Neural cell (in vitro differentiated cells): ENCODE results near the gene KDM4B. TPM values are rescaled to one million over a fixed set of nuclear protein-coding genes. Genes with fewer than 3 reads are reported as not detected.
A peak's percentile ranks its signal among the peaks of the same experiment; 100 is the strongest.

Experiments
- H2AFZ ChIP-seq: fragments of 200-600, 300-800 bp; sonication (generic), shearing (Covaris generic); 2 replicates; pipeline ENCODE4 v1.6.0; 2014; ENCODE audit warnings: low read depth, mild to moderate bottlenecking, antibody characterized with exemption, low read length, moderate library complexity
- H3F3A ChIP-seq: fragments of 200-600 bp; shearing (Covaris generic); 2 replicates; pipeline ENCODE4 v1.6.1; 2016; ENCODE audit warnings: mild to moderate bottlenecking, moderate library complexity, mixed read lengths, antibody characterized with exemption, low read length; ENCODE audit not compliant: insufficient read depth, poor library complexity, severe bottlenecking
- H3K27ac ChIP-seq: fragments of 200-600, 300-800 bp; sonication (generic), shearing (Covaris generic); 2 replicates; pipeline ENCODE4 v1.5.1; 2014; ENCODE audit warnings: mild to moderate bottlenecking, low read length, moderate library complexity
- H3K27me3 ChIP-seq: fragments of 300-800, 200-600 bp; sonication (generic), shearing (Covaris generic); 2 replicates; pipeline ENCODE4 v1.6.0; 2014; ENCODE audit warnings: mild to moderate bottlenecking, low read depth, low read length, moderate library complexity; ENCODE audit not compliant: insufficient read depth
- H3K36me3 ChIP-seq: fragments of 300-800, 200-600 bp; sonication (generic), shearing (Covaris generic); 2 replicates; pipeline ENCODE4 v1.5.1; 2014; ENCODE audit warnings: mild to moderate bottlenecking, antibody characterized with exemption, low read length, moderate library complexity; ENCODE audit not compliant: insufficient read depth
- H3K4me2 ChIP-seq: fragments of 300-800, 200-600 bp; sonication (generic), shearing (Covaris generic); 2 replicates; pipeline ENCODE4 v1.6.0; 2014; ENCODE audit warnings: mild to moderate bottlenecking, low read length
- H3K4me3 ChIP-seq: fragments of 300-800, 200-600 bp; sonication (generic), shearing (Covaris generic); 2 replicates; pipeline ENCODE4 v1.5.1; 2014; ENCODE audit warnings: mild to moderate bottlenecking, low read length, moderate library complexity
- H3K79me2 ChIP-seq: fragments of 200-600 bp; shearing (Covaris generic); replicated peaks from 2 replicates; pipeline ENCODE4 v1.6.0; 2014; ENCODE audit warnings: mild to moderate bottlenecking, low read length, moderate library complexity; ENCODE audit not compliant: insufficient read depth
- H3K9ac ChIP-seq: fragments of 300-800, 200-600 bp; sonication (generic), shearing (Covaris generic); 2 replicates; pipeline ENCODE4 v1.6.1; 2016; ENCODE audit warnings: mild to moderate bottlenecking, low read length, mixed read lengths
- H3K9me2 ChIP-seq: fragments of 200-600 bp; shearing (Covaris generic); 2 replicates; pipeline ENCODE4 v1.6.1; 2016; ENCODE audit warnings: mild to moderate bottlenecking, low read length, mixed read lengths; ENCODE audit not compliant: insufficient read depth
- H3K9me3 ChIP-seq: fragments of 200-600, 300-800 bp; sonication (generic), shearing (Covaris generic); 2 replicates; pipeline ENCODE4 v1.6.1; 2016; ENCODE audit warnings: mild to moderate bottlenecking, mixed run types, low read length, moderate library complexity, mixed read lengths
- H4K20me1 ChIP-seq: fragments of 200-600 bp; shearing (Covaris generic); 2 replicates; pipeline ENCODE4 v1.6.1; 2016; ENCODE audit warnings: mild to moderate bottlenecking, mixed run types; ENCODE audit not compliant: insufficient read depth
- EP300 ChIP-seq: fragments of 450-650 bp; conservative IDR thresholded peaks from 2 replicates; pipeline ENCODE4 v1.6.1; 2014; ENCODE audit warnings: antibody characterized with exemption, mild to moderate bottlenecking, moderate library complexity; ENCODE audit not compliant: poor library complexity, severe bottlenecking
- EZH2 ChIP-seq: fragments of 200-600, 300-800 bp; shearing (Covaris generic), sonication (generic); IDR thresholded peaks from 2 replicates; pipeline ENCODE4 v1.6.1; 2014; ENCODE audit warnings: antibody characterized with exemption, low read length, borderline replicate concordance, mild to moderate bottlenecking; ENCODE audit not compliant: insufficient read depth, poor library complexity, severe bottlenecking
- MXI1 ChIP-seq: fragments of 450-650 bp; conservative IDR thresholded peaks from 2 replicates; pipeline ENCODE4 v1.6.1; 2014; ENCODE audit warnings: antibody characterized with exemption, mild to moderate bottlenecking; ENCODE audit not compliant: poor library complexity, severe bottlenecking
- POLR2AphosphoS5 ChIP-seq: IDR thresholded peaks from 2 replicates; pipeline ENCODE4 v1.6.1; 2012
- RAD21 ChIP-seq: fragments of 450-650 bp; conservative IDR thresholded peaks from 2 replicates; pipeline ENCODE4 v1.6.1; 2014; ENCODE audit warnings: antibody characterized with exemption, mild to moderate bottlenecking, moderate library complexity
- SMC3 ChIP-seq: fragments of 450-650 bp; conservative IDR thresholded peaks from 2 replicates; pipeline ENCODE4 v1.6.1; 2014; ENCODE audit warnings: antibody characterized with exemption, mild to moderate bottlenecking, moderate library complexity; ENCODE audit not compliant: poor library complexity
- TAF1 ChIP-seq: IDR thresholded peaks from 2 replicates; pipeline ENCODE4 v1.6.1; 2012; ENCODE audit warnings: low read depth
- polyA plus RNA-seq: library from polyadenylated mRNA; depleted of rRNA; stranded (reverse); fragments of >200 nt; gene quantifications from 2 replicates; pipeline ENCODE4 v1.2.3, GENCODE V29; 2014
- TF ChIP-seq, protein P1 (sequence below): IDR thresholded peaks from 2 replicates; pipeline ENCODE4 v1.6.1; 2012; ENCODE audit warnings: borderline replicate concordance
- TF ChIP-seq, protein P2 (sequence below): fragments of 450-650 bp; IDR thresholded peaks from 2 replicates; pipeline ENCODE4 v1.5.1; 2014; ENCODE audit warnings: antibody characterized with exemption, mild to moderate bottlenecking, moderate library complexity; ENCODE audit not compliant: poor library complexity, severe bottlenecking

The KDM4B gene
- polyA plus RNA-seq, 1 donor from 2014 or later, result 19.1 TPM

DNA sequence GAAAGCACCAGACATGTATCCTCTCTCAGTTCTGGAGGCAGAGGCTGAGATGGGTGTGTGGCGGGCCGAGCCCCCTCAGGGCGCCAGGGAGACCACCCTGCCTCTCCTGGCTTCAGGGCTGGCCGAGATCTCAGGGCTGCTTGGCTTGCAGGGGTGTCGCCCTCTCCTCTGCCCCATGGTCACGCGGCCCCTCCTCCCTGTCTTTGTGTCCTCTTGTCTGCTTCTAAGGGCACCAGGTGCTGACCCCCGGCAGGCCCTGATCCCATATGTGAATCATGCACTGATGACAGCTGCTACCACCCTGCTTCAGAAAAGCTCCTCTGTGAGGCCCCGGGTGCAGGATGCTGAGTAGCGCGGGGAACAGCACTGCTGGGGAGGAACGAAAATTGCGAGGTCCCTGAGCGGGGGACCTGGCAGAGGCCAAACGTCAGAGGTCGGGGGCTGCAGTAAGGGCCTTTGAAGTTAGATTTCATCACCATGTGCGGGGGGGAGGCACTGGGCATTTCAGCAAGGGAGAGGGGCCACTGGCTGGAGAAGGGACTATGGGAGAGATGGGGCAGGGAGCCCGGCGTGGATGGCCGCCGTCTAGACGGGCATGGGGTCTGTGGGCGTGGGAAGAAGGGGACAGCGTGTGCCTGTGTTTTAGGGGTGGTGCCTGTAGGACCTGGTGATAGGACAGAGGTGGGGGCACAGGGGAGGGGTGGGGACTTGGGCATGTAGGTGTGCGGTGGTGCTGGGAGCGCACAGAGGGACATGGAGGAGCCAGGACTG is 125.2 kb downstream of the KDM4B start:
- Histone ChIP-seq H3K4me2 (no peak overlapping the region), H4K20me1 (no peaks in the 10 kb centered on the region), H3K36me3 (peaks cover 5% of the 10 kb centered on the region), H2AFZ (no peak overlapping the region), H3K9me2 (no peaks in the 10 kb centered on the region), H3K27me3 (no peaks in the 10 kb centered on the region), H3K9ac (peak overlapping the region; percentile 32), H3K4me3 (no peak overlapping the region), H3K79me2 (no peaks in the 10 kb centered on the region), H3K27ac (no peak overlapping the region), H3K9me3 (peaks cover 6% of the 10 kb centered on the region), H3F3A (no peaks in the 10 kb centered on the region)
- no peak for TF ChIP-seq POLR2AphosphoS5
- no peak for TF ChIP-seq RAD21
- TF ChIP-seq TAF1, result no peak
- TF ChIP-seq, protein P1, sequence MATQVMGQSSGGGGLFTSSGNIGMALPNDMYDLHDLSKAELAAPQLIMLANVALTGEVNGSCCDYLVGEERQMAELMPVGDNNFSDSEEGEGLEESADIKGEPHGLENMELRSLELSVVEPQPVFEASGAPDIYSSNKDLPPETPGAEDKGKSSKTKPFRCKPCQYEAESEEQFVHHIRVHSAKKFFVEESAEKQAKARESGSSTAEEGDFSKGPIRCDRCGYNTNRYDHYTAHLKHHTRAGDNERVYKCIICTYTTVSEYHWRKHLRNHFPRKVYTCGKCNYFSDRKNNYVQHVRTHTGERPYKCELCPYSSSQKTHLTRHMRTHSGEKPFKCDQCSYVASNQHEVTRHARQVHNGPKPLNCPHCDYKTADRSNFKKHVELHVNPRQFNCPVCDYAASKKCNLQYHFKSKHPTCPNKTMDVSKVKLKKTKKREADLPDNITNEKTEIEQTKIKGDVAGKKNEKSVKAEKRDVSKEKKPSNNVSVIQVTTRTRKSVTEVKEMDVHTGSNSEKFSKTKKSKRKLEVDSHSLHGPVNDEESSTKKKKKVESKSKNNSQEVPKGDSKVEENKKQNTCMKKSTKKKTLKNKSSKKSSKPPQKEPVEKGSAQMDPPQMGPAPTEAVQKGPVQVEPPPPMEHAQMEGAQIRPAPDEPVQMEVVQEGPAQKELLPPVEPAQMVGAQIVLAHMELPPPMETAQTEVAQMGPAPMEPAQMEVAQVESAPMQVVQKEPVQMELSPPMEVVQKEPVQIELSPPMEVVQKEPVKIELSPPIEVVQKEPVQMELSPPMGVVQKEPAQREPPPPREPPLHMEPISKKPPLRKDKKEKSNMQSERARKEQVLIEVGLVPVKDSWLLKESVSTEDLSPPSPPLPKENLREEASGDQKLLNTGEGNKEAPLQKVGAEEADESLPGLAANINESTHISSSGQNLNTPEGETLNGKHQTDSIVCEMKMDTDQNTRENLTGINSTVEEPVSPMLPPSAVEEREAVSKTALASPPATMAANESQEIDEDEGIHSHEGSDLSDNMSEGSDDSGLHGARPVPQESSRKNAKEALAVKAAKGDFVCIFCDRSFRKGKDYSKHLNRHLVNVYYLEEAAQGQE, result no peak
- TF ChIP-seq, protein P2, sequence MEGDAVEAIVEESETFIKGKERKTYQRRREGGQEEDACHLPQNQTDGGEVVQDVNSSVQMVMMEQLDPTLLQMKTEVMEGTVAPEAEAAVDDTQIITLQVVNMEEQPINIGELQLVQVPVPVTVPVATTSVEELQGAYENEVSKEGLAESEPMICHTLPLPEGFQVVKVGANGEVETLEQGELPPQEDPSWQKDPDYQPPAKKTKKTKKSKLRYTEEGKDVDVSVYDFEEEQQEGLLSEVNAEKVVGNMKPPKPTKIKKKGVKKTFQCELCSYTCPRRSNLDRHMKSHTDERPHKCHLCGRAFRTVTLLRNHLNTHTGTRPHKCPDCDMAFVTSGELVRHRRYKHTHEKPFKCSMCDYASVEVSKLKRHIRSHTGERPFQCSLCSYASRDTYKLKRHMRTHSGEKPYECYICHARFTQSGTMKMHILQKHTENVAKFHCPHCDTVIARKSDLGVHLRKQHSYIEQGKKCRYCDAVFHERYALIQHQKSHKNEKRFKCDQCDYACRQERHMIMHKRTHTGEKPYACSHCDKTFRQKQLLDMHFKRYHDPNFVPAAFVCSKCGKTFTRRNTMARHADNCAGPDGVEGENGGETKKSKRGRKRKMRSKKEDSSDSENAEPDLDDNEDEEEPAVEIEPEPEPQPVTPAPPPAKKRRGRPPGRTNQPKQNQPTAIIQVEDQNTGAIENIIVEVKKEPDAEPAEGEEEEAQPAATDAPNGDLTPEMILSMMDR, result no peak
- TF ChIP-seq EZH2, result no peak
- no peak for TF ChIP-seq MXI1
- no peak for TF ChIP-seq SMC3
- no peak for TF ChIP-seq EP300

DNA sequence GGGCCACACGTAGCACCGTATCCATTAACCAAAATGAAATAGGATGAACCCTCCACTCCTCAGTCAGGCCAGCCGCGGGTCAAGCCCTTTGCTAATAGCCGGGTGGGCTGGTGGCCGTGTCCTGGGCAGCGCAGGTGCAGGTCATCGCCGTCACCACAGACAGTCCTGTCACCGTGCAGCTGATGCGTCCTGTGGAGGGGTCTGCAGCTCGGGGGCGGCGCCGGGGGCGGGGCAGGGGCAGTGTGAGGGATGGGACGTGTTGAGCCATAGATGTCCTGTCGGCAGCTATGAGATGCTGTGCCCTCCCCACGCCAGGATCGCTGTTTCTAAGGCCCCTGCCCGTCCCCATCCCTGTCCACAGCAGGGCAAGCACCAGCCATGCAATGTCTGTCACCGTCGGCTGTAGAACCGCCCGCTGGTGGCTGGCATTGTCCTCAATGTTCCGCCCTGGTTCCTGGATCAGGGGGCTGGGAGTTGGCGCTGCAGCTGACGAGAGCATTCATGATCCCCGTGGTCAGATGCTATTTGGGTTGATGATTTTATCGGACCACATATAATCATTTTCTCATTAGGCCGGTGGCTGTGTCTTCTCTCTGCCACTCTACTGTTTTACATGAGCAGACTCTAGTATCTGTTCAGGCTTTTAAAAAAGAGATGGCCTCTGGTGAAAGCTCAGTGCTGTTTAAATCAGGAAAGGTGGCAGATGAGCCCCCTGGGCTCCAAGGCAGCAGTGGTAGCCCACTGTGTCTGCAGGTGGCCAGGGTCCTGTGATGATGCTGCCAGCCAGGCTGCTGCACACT is 126.1 kb downstream of the KDM4B start:
- Histone ChIP-seq H3K27ac (no peak overlapping the region), H4K20me1 (no peaks in the 10 kb centered on the region)
- TF ChIP-seq TAF1, result no peak
- TF ChIP-seq EP300, result no peak
- no peak for TF ChIP-seq EZH2
- TF ChIP-seq, protein P2, result no peak
- TF ChIP-seq MXI1, result no peak
- TF ChIP-seq SMC3, result no peak
- TF ChIP-seq RAD21, result no peak
- no peak for TF ChIP-seq POLR2AphosphoS5
- TF ChIP-seq, protein P1, result no peak

More for the DNA sequence above, 126.1 kb downstream of the KDM4B start:
- Histone ChIP-seq H3K4me3 (no peak overlapping the region), H3K36me3 (peaks cover 11% of the 10 kb centered on the region), H3K27me3 (no peaks in the 10 kb centered on the region), H3K79me2 (no peaks in the 10 kb centered on the region), H3K9me3 (peaks cover 8% of the 10 kb centered on the region), H3K4me2 (no peak overlapping the region), H3K9ac (no peak overlapping the region), H3F3A (no peaks in the 10 kb centered on the region), H2AFZ (no peak overlapping the region), H3K9me2 (no peaks in the 10 kb centered on the region)
